Osteoblast (primary cell): ENCODE measurements around the gene NR5A2. TPM values are rescaled to one million over a fixed set of nuclear protein-coding genes. Genes with fewer than 3 reads are reported as not detected.
A peak's percentile ranks its signal among the peaks of the same experiment; 100 is the strongest.

Experiments
- DNase-seq: peaks from one replicate; pipeline ENCODE4 v3.0.0; 2011; ENCODE audit warnings: low spot score, mixed read lengths; ENCODE audit not compliant: insufficient read length; ENCODE audit errors: missing footprints
- H2AFZ ChIP-seq: 2 replicates; pipeline ENCODE4 v1.6.0; 2011; ENCODE audit warnings: mild to moderate bottlenecking, low read length
- H3K27ac ChIP-seq: 2 replicates; pipeline ENCODE4 v1.5.1; 2011; ENCODE audit warnings: mild to moderate bottlenecking, low read depth, low read length, moderate library complexity
- H3K27me3 ChIP-seq: 2 replicates; pipeline ENCODE4 v1.6.0; 2012; ENCODE audit warnings: mild to moderate bottlenecking, control low read depth, inconsistent platforms, low read length, moderate library complexity; ENCODE audit not compliant: insufficient read depth
- H3K36me3 ChIP-seq: 2 replicates; pipeline ENCODE4 v1.5.1; 2011; ENCODE audit warnings: mild to moderate bottlenecking, low read length, control low read depth, moderate library complexity; ENCODE audit not compliant: insufficient read depth
- H3K4me1 ChIP-seq: 2 replicates; pipeline ENCODE4 v1.5.1; 2011; ENCODE audit warnings: mild to moderate bottlenecking, low read length, control low read depth, moderate library complexity; ENCODE audit not compliant: insufficient read depth
- H3K4me2 ChIP-seq: 2 replicates; pipeline ENCODE4 v1.6.0; 2011; ENCODE audit warnings: mild to moderate bottlenecking, low read length; ENCODE audit not compliant: insufficient read depth
- H3K4me3 ChIP-seq: fragments of 200-600 bp; sonication (generic); 3 replicates; pipeline ENCODE4 v1.5.1; 2012; ENCODE audit warnings: mild to moderate bottlenecking, low read length, inconsistent platforms; ENCODE audit not compliant: insufficient read depth
- H3K79me2 ChIP-seq: 2 replicates; pipeline ENCODE4 v1.6.0; 2012; ENCODE audit warnings: mild to moderate bottlenecking, low read length, control low read depth, inconsistent platforms; ENCODE audit not compliant: insufficient read depth
- H3K9me3 ChIP-seq: 2 replicates; pipeline ENCODE4 v1.5.1; 2011; ENCODE audit warnings: low read depth, low read length, control low read depth
- H4K20me1 ChIP-seq: 2 replicates; pipeline ENCODE4 v1.6.0; 2012; ENCODE audit warnings: mild to moderate bottlenecking, low read length, control low read depth; ENCODE audit not compliant: insufficient read depth
- total RNA-seq: library from RNA; depleted of rRNA; stranded (reverse); fragments of >200 nt; gene quantifications from 2 replicates; pipeline ENCODE4 v1.2.3, GENCODE V29; 2012
- TF ChIP-seq, protein P1 (sequence below): IDR thresholded peaks from 2 replicates; pipeline ENCODE4 v1.5.1; 2011; ENCODE audit warnings: mild to moderate bottlenecking, low read depth, low read length, moderate library complexity; ENCODE audit errors: extremely low read depth

The NR5A2 gene
- total RNA-seq, 1 donor: not detected

DNA sequence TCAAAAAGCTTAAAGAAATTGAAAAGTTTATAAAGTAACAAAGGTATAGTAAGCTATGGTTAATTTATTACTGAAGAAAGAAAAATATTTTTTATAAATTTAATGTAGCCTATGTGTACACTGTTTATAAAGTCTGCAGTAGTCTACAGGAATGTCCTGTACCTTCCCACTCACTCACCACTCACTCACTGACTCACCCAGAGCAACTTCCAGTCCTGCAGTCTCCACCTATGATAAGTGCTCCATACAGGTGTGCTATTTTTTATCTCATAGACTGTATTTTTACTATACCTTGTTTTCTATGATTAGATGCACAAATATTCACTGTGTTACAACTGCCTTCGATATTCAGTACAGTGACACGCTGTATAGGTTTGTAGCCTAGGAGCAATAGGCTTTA, 106.6 kb downstream of the NR5A2 start:
- TF ChIP-seq, protein P1, sequence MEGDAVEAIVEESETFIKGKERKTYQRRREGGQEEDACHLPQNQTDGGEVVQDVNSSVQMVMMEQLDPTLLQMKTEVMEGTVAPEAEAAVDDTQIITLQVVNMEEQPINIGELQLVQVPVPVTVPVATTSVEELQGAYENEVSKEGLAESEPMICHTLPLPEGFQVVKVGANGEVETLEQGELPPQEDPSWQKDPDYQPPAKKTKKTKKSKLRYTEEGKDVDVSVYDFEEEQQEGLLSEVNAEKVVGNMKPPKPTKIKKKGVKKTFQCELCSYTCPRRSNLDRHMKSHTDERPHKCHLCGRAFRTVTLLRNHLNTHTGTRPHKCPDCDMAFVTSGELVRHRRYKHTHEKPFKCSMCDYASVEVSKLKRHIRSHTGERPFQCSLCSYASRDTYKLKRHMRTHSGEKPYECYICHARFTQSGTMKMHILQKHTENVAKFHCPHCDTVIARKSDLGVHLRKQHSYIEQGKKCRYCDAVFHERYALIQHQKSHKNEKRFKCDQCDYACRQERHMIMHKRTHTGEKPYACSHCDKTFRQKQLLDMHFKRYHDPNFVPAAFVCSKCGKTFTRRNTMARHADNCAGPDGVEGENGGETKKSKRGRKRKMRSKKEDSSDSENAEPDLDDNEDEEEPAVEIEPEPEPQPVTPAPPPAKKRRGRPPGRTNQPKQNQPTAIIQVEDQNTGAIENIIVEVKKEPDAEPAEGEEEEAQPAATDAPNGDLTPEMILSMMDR: no peak
- no peak overlapping the region for H3K27ac ChIP-seq
- H3K36me3 ChIP-seq: no peaks in the 10 kb centered on the region
- no peak for DNase-seq
- H3K4me3 ChIP-seq: no peak overlapping the region
- no peak overlapping the region for H2AFZ ChIP-seq
- H4K20me1 ChIP-seq: no peaks in the 10 kb centered on the region
- H3K27me3 ChIP-seq: peaks cover 3% of the 10 kb centered on the region
- H3K4me2 ChIP-seq: no peak overlapping the region
- no peaks in the 10 kb centered on the region for H3K9me3 ChIP-seq
- H3K4me1 ChIP-seq: no peaks in the 10 kb centered on the region
- no peaks in the 10 kb centered on the region for H3K79me2 ChIP-seq

DNA sequence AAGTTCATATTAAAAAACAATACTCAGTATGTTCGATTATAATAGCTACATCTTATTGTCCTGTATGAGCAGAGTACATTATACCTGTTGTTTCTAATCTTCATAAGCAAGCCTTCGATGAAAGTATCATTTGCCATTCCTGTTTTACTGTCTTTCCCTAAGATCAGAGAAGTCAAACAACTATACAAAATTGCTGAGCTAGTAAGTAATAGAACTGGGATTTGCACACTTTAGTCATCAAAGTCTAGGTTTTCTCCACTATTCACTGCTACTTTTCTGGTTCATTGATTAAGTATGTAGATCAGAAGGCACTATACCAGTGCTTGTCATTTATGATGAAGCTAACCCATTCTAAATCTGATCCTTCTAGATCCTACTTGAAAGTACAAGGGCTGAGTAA, 108.9 kb downstream of the NR5A2 start:
- no peak for DNase-seq
- Histone ChIP-seq H2AFZ (no peak overlapping the region), H3K9me3 (no peaks in the 10 kb centered on the region), H3K4me1 (no peaks in the 10 kb centered on the region), H3K79me2 (no peaks in the 10 kb centered on the region), H3K27me3 (no peaks in the 10 kb centered on the region), H3K4me2 (no peak overlapping the region), H3K4me3 (no peak overlapping the region), H3K27ac (no peak overlapping the region), H3K36me3 (no peaks in the 10 kb centered on the region), H4K20me1 (no peaks in the 10 kb centered on the region)
- TF ChIP-seq, protein P1: no peak

DNA sequence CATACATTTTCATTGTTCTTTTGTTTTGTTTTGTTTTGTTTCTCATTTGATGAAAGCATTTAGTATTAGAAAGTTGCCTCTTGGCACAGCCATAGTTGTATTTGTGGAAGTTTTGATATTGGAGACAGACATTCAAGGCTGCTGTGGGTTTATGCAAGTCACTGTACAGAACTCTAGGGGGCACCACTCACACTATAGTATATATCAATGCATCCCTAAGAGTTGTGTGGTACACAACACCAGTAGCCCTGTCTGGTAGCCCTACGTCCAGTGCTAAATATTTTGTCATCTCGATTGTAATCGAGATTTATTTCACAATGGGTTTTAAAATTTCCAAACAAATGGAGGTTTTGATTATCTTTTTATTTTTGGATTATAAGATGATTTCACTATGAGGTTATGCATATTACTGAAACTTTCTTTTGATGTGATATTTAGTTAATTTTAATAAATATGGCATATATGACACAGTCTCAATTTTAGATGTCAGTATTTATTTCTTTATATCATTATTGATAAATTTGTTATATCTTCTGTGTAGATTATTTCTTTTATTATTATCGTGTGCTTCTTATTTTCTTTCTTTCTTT, 112.2 kb downstream of the NR5A2 start:
- Histone ChIP-seq H4K20me1 (no peaks in the 10 kb centered on the region), H3K4me3 (no peak overlapping the region), H3K4me2 (no peak overlapping the region), H3K79me2 (no peaks in the 10 kb centered on the region), H3K36me3 (no peaks in the 10 kb centered on the region), H3K4me1 (no peaks in the 10 kb centered on the region), H3K9me3 (no peaks in the 10 kb centered on the region), H3K27me3 (no peaks in the 10 kb centered on the region), H3K27ac (no peak overlapping the region), H2AFZ (no peak overlapping the region)
- peak; percentile 91 for DNase-seq
- TF ChIP-seq, protein P1: peak; percentile 83

DNA sequence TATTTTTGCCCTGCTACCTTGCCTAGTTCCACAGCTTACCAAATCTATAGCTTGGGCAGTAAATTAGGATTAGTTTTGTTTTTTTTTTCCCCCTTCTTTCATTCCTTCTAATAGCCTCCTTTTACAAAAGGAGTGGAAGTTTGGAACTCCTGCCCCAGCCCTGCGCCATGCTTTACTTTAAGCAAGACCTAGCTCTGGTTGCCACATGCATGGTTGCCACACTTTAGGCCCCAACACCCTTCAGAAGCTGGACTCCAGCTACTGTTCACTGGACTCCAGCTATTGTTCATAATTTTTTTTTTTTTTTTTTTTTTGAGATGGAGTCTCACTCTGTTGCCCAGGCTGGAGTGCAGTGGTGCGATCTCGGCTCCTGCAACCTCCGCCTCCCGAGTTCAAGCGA, 115.8 kb downstream of the NR5A2 start:
- Histone ChIP-seq H3K79me2 (no peaks in the 10 kb centered on the region), H3K27ac (no peak overlapping the region), H3K36me3 (no peaks in the 10 kb centered on the region), H4K20me1 (no peaks in the 10 kb centered on the region), H3K4me3 (no peak overlapping the region), H3K4me2 (no peak overlapping the region), H3K27me3 (no peaks in the 10 kb centered on the region), H2AFZ (no peak overlapping the region), H3K9me3 (no peaks in the 10 kb centered on the region), H3K4me1 (no peaks in the 10 kb centered on the region)
- TF ChIP-seq, protein P1: no peak
- no peak for DNase-seq
